NCI-H1436 treated with DMSO at 0.1 percent for 48 hours (cell line): ENCODE measurements around the gene THSD4.
"Not testable (repeated sequence)": the region's sequence is repeated elsewhere in the genome, so short reads cannot be mapped to it uniquely, and the experiment has no call there.

Source experiments
- DNase-seq: peaks from one replicate; lab custom pipeline; 2025; lab: John Stamatoyannopoulos, UW

The THSD4 gene

GRCh38 chr15:71352125-71352524 lies 236.9 kb downstream of the THSD4 start:
- no peak for DNase-seq

DNA sequence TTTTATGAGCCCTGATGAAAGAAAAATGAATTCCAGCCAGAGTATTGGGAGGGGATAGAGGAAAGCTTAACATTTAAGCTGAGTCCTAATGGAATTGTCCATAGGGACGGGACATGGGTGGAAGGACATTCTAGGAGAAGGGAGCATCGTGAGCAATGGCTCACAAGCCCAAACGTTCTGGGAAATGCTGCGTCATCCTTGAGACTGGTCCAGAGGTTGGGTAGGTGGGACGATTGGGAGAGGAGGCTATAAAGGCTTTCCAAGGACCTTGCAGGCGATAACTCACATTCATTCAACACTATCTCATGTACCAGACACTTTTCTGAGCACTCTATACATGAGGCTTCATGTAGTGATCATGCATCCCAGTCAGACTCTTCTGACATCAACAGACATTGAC lies 237.5 kb downstream of the THSD4 start:
- no peak for DNase-seq

DNA sequence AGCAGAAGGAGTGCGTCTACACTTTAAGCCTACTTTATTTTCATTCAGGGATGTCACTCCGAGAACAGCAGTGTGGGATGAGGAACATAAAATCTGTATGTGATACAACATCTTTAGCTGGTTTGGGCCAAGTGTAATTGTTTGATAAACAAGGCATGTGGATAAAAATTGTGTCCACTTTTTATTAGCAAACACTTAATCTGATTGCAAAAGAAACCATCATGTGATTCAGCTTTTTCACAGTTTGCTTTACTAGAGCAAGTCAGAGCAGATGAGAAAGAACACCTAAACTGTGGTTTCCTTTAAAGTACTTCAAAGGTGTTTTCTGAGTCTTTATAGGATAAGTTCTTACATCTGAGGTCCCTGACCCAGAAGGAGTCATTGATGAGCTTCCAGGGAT lies 237.9 kb downstream of the THSD4 start:
- no peak for DNase-seq

- no peak for DNase-seq
Measured at GRCh38 chr15:71355268-71355667, 240.0 kb downstream of the THSD4 start.

GRCh38 chr15:71357321-71357732 lies 242.1 kb downstream of the THSD4 start:
- no peak for DNase-seq

- no peak for DNase-seq
Measured at GRCh38 chr15:71357967-71358366, 242.7 kb downstream of the THSD4 start.

DNA sequence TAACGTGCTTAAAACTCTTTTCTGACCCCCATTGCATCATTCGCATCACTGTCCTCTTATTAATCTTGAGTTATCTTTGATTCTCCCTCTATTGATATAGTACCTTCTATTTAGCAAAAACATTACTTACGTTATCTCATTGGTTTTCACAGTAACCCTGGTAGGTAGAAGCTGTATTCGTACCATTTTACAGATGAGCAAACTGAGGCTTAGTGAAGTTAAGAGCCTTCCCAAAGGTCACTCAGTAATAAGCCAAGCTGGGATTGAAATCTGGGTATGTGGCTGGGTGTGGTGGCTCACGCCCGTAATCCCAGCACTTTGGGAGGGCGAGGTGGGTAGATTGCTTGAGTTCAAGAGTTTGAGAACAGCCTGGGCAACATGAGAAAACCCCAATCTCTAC lies 244.0 kb downstream of the THSD4 start:
- DNase-seq: no peak

GRCh38 chr15:71362556-71362955 lies 247.3 kb downstream of the THSD4 start:
- DNase-seq: no peak

GRCh38 chr15:71362987-71363968 lies 248.0 kb downstream of the THSD4 start:
- DNase-seq: no peak

- peak; percentile 34 for DNase-seq
Measured at GRCh38 chr15:71364117-71364584, 248.9 kb downstream of the THSD4 start.

DNA sequence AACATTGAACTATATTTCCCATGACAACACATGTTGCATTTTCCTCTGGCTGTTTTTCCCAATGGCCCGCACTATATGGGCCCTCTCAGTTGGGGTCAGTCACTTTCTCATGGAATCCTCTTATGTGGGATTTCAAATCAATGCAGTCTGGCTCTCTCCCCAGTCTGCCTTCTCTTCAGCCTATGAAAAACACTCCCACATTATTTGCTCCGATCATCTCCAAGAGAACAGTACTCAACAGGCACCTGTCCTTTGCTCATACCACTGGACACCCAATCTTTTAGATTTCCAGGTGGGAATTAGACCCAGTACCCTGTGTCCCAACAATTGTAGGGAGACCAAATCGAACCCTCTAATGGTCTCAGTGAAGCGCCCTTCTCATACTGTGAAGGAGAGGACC lies 251.3 kb downstream of the THSD4 start:
- DNase-seq: no peak

DNA sequence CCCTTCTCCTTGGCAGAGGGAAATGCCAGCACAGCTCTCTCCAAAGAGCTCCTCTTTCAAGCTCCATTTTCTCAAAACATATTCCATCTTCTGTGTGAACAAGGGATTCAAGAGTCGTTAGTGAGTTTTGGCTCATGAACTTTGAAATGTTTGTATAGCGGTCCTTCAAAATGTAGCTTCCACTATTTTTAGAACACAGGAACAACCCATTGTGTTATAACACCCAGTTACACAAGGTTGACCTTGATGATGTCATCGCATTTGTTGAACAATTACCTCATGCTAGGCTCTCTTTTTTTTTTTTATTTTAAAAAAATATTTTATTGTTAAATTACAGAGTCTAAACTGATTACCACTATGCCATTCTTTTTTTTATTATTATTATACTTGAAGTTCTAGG lies 251.7 kb downstream of the THSD4 start:
- no peak for DNase-seq

DNA sequence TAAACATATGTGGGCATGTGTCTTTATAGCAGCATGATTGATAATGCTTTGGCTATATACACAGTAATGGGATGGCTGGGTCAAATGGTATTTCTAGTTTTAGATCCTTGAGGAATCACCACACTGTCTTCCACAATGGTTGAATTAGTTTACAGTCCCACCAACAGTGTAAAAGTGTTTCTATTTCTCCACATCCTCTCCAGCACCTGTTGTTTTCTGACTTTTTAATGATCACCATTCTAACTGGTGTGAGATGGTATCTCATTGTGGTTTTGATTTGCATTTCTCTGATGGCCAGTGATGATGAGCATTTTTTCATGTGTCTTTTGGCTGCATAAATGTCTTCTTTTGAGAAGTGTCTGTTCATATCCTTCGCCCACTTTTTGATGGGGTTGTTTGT lies 252.5 kb downstream of the THSD4 start:
- DNase-seq: not testable (repeated sequence)

DNA sequence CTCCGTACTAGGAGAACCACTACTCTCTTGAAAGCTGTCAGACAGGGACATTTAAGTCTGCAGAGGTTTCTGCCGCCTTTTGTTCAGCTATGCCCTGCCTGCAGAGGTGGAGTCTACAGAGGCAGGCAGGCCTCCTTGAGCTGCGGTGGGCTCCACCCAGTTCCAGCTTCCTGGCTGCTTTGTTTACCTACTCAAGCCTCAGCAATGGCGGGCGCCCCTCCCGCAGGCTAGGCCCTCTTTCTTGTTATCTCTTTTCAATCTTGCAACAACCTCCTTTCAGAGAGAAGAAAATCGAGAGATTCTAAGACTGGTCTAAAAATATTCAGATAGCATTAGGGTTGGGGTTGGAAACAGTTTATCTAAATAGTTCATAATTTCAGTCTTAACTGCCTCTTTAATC lies 257.5 kb downstream of the THSD4 start:
- DNase-seq: not testable (repeated sequence)

GRCh38 chr15:71373917-71374316 lies 258.6 kb downstream of the THSD4 start:
- no peak for DNase-seq

GRCh38 chr15:71374607-71375352 lies 259.5 kb downstream of the THSD4 start:
- DNase-seq: no peak

GRCh38 chr15:71375934-71376333 lies 260.7 kb downstream of the THSD4 start:
- DNase-seq: no peak

- no peak for DNase-seq
Measured at GRCh38 chr15:71379893-71380292, 264.6 kb downstream of the THSD4 start.

- DNase-seq: no peak
Measured at GRCh38 chr15:71380345-71380744, 265.1 kb downstream of the THSD4 start.

DNA sequence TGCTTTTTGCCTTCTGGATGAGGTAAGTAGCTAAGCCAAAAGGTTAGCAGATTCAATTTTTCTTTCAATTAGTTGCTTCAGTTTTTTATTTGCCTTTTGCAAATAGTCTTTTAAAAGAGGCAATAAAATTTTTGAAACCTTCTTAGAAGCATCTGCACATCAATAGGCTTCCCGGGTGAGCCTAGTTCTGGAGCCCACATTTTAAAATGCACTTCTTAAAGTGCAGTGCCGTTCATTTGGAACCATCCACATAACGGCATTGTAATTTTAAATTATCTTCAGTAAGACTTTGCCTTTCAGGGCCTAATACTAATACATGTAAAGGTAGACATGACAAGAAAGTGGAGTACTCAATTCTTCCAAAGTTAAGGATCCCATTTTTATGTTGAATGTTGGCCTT lies 269.2 kb downstream of the THSD4 start:
- DNase-seq: no peak

DNA sequence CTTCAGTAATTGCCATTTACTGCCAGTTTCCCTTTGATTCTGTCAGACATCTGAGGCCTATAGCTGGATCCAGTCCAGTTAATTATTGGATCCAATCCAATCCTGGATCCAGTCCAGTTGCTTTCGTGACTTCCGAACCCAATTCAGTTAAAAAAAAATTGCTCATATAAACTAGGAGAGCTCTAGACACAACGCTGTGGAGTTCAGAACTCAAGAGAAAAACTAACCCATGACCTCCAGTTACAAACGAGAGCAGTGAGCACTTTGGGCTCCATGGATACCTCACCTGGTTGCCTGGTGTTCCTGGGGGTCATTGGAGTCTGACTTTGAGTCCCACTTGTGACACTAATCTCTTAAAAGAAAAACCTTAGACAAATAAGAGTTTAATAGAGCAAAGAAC lies 269.8 kb downstream of the THSD4 start:
- DNase-seq: no peak

GRCh38 chr15:71385457-71385856 lies 270.2 kb downstream of the THSD4 start:
- no peak for DNase-seq

DNA sequence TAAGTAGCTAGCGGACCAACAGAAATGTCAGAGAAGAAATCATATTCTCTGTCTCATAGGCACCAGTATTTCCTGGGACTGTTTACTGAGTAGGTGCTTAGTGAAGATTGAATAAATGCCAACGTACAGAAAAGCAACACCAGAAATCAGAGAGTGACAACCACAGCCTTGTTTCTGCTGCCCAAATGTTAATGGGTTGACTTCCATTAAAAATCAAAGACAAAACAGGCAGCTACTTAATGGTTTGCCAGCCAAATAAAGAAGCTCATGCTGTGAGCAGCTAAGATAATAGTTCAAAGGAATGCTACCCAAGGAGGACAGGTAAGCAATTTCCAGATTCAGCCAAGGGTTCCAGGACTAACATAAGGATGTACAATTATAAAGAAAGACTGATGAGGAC lies 270.7 kb downstream of the THSD4 start:
- no peak for DNase-seq
